Activated CD8-positive, alpha-beta T cell treated with anti-CD3 and anti-CD28 coated beads for 36 hours (primary cell): Measurements from ENCODE around the gene UTP14C. TPM values are rescaled to one million over a fixed set of nuclear protein-coding genes. Genes with fewer than 3 reads are reported as not detected.

Source experiments
- ATAC-seq: fragments of 200-7000 bp; cut with Tn5 transposase; one replicate; pipeline ENCODE4 v1.10.0; 2021; ENCODE audit warnings: mild to moderate bottlenecking, moderate library complexity
- CTCF ChIA-PET: fragments of 350-600 bp; sonication (Branson Sonifier 250); formaldehyde crosslinking; loops from one replicate; lab custom pipeline; 2021; ENCODE audit warnings: antibody characterized with exemption; lab: Charles Lee
- POLR2A ChIA-PET: fragments of 350-600 bp; sonication (Branson Sonifier 250); formaldehyde crosslinking; loops from one replicate; lab custom pipeline; 2021; ENCODE audit warnings: antibody characterized with exemption; lab: Charles Lee
- DNase-seq: peaks from one replicate; pipeline ENCODE4 v3.0.0-alpha.2; 2020
- H3K27ac Mint-ChIP-seq: one replicate; pipeline ENCODE4 v1.8.0; 2021; ENCODE audit warnings: mild to moderate bottlenecking, mixed read lengths
- H3K27me3 Mint-ChIP-seq: one replicate; pipeline ENCODE4 v1.8.0; 2021; ENCODE audit warnings: mixed read lengths
- H3K36me3 Mint-ChIP-seq: one replicate; pipeline ENCODE4 v1.8.0; 2021; ENCODE audit warnings: low read depth, mixed read lengths
- H3K4me1 Mint-ChIP-seq: one replicate; pipeline ENCODE4 v1.8.0; 2021; ENCODE audit warnings: low read depth, mixed read lengths
- H3K4me3 Mint-ChIP-seq: one replicate; pipeline ENCODE4 v1.8.0; 2021; ENCODE audit warnings: mild to moderate bottlenecking, moderate library complexity, mixed read lengths
- H3K9me3 Mint-ChIP-seq: one replicate; pipeline ENCODE4 v1.8.0; 2021; ENCODE audit warnings: mixed read lengths
- CTCF ChIP-seq: fragments of 200-600 bp; IDR thresholded peaks from one replicate; pipeline ENCODE4 v1.8.0; 2022; ENCODE audit warnings: antibody characterized with exemption, mild to moderate bottlenecking
- intact Hi-C: fragments of 100-400 bp; cut with micrococcal nuclease; formaldehyde crosslinking; loops from one replicate; pipeline ENCODE4 v1.10.0; 2022
- total RNA-seq, 2 experiments: library from RNA; stranded (reverse); gene quantifications; one replicate each; pipeline ENCODE4 v1.2.3, GENCODE V29; 2021

The UTP14C gene
- total RNA-seq, 2 experiments from 2014 or later = 7.2 to 7.3 TPM

GRCh38 chr13:52070929-52071523 is 46.5 kb downstream of the UTP14C start:
- Mint-ChIP-seq H3K9me3 (peaks cover 13% of the 10 kb centered on the region), H3K36me3 (no peaks in the 10 kb centered on the region), H3K4me1 (peaks cover 7% of the 10 kb centered on the region), H3K27me3 (peaks cover 24% of the 10 kb centered on the region), H3K4me3 (no peak overlapping the region), H3K27ac (no peak overlapping the region)
- DNase-seq (peak; percentile 41), ATAC-seq (peak; percentile 64)
- ChIA-PET POLR2A (no interaction called here), CTCF (interaction anchor here (1.3 kb wide), 1 partner anchor 14 kb away, joined by 3 read pairs; no protein-coding TSS in a partner anchor)
- intact Hi-C loops = no loop called here
- TF ChIP-seq CTCF = no peak

Other genes with a start within 250 kb of the UTP14C start
- 1 to 10 TPM; 6.6 to 6.7 TPM for gene DHRS12, start 220.5 kb upstream of the UTP14C start, total RNA-seq
- under 1 TPM; 0.18 to 0.32 TPM for gene TMEM272, start 179.5 kb upstream of the UTP14C start, total RNA-seq
- gene CCDC70, start 162.7 kb upstream of the UTP14C start, total RNA-seq = under 1 TPM; 0.45 to 0.72 TPM
- gene ATP7B, start 13.2 kb upstream of the UTP14C start, total RNA-seq = 1 to 10 TPM; 1.1 TPM
- 10 to 100 TPM; 21.0 to 22.6 TPM for gene ALG11, start 12.3 kb upstream of the UTP14C start, total RNA-seq
- gene NEK5, start 104.4 kb downstream of the UTP14C start, total RNA-seq = under 1 TPM; 0.11 to 0.16 TPM
- 1 to 10 TPM; 1.5 to 1.9 TPM for gene NEK3, start 134.9 kb downstream of the UTP14C start, total RNA-seq